HEK293 (cell line): ENCODE measurements around the gene PTGDR2.

Source experiments
- CTCF ChIP-seq: fragments of 450-650 bp; formaldehyde crosslinking; IDR thresholded peaks from 2 replicates; pipeline ENCODE4 v1.5.1; 2016; ENCODE audit warnings: missing biosample characterization, missing genetic modification characterization
- KLF7 ChIP-seq: fragments of 450-650 bp; formaldehyde crosslinking; IDR thresholded peaks from 2 replicates; pipeline ENCODE4 v1.5.1; 2016; ENCODE audit warnings: missing biosample characterization, missing genetic modification characterization, borderline replicate concordance
- MEIS1 ChIP-seq: sonication (generic); formaldehyde crosslinking; IDR thresholded peaks from 2 replicates; pipeline ENCODE4 v1.8.1; 2022; ENCODE audit warnings: missing genetic modification reagents, mild to moderate bottlenecking, borderline replicate concordance
- MYNN ChIP-seq: fragments of 450-650 bp; formaldehyde crosslinking; IDR thresholded peaks from 2 replicates; pipeline ENCODE4 v1.5.1; 2016; ENCODE audit warnings: missing biosample characterization, missing genetic modification characterization, borderline replicate concordance
- PRDM1 ChIP-seq: fragments of 450-650 bp; formaldehyde crosslinking; IDR thresholded peaks from 2 replicates; pipeline ENCODE4; 2016; ENCODE audit warnings: missing biosample characterization, missing genetic modification characterization
- SP7 ChIP-seq: fragments of 450-650 bp; formaldehyde crosslinking; IDR thresholded peaks from 2 replicates; pipeline ENCODE4 v1.5.1; 2016; ENCODE audit warnings: missing biosample characterization, missing genetic modification characterization
- TCF7L2 ChIP-seq: IDR thresholded peaks from 2 replicates; pipeline ENCODE4 v1.6.1; 2011; ENCODE audit warnings: low read depth, mild to moderate bottlenecking, inconsistent platforms, low read length, moderate library complexity, borderline replicate concordance
- WT1 ChIP-seq: fragments of 450-650 bp; formaldehyde crosslinking; IDR thresholded peaks from 2 replicates; pipeline ENCODE4 v1.5.1; 2016; ENCODE audit warnings: missing biosample characterization, missing genetic modification characterization
- ZBTB20 ChIP-seq: fragments of 450-650 bp; formaldehyde crosslinking; IDR thresholded peaks from 2 replicates; pipeline ENCODE4 v1.5.1; 2016; ENCODE audit warnings: missing biosample characterization, missing genetic modification characterization
- ZNF223 ChIP-seq: fragments of 450-650 bp; formaldehyde crosslinking; IDR thresholded peaks from 2 replicates; pipeline ENCODE4 v1.5.1; 2016; ENCODE audit warnings: missing biosample characterization, missing genetic modification characterization
- ZNF350 ChIP-seq: fragments of 450-650 bp; formaldehyde crosslinking; IDR thresholded peaks from 2 replicates; pipeline ENCODE4 v1.5.0; 2017; ENCODE audit warnings: missing biosample characterization, mild to moderate bottlenecking, missing genetic modification characterization
- ZNF830 ChIP-seq: fragments of 450-650 bp; IDR thresholded peaks from 2 replicates; pipeline ENCODE4 v1.5.0; 2018; ENCODE audit warnings: missing biosample characterization, missing genetic modification characterization, low read depth, mild to moderate bottlenecking, moderate library complexity
- ZSCAN30 ChIP-seq: fragments of 450-650 bp; IDR thresholded peaks from 2 replicates; pipeline ENCODE4 v1.5.1; 2018; ENCODE audit warnings: missing biosample characterization, mild to moderate bottlenecking, missing genetic modification characterization, moderate library complexity
- TF ChIP-seq, protein P1 (sequence below): fragments of 450-650 bp; formaldehyde crosslinking; IDR thresholded peaks from 2 replicates; pipeline ENCODE4 v1.5.1; 2017; ENCODE audit warnings: missing biosample characterization, missing genetic modification characterization

- TF ChIP-seq CTCF: no peak
- no peak for TF ChIP-seq ZNF830
- no peak for TF ChIP-seq MYNN (tag by site-specific recombination)
- TF ChIP-seq TCF7L2: no peak
- no peak for TF ChIP-seq PRDM1 (tag by site-specific recombination)
- no peak for TF ChIP-seq ZBTB20 (tag by site-specific recombination)
- TF ChIP-seq KLF7 (tag by site-specific recombination): no peak
- TF ChIP-seq WT1 (tag by site-specific recombination): no peak
- no peak for TF ChIP-seq ZNF350 (tag by site-specific recombination)
- TF ChIP-seq, protein P1, sequence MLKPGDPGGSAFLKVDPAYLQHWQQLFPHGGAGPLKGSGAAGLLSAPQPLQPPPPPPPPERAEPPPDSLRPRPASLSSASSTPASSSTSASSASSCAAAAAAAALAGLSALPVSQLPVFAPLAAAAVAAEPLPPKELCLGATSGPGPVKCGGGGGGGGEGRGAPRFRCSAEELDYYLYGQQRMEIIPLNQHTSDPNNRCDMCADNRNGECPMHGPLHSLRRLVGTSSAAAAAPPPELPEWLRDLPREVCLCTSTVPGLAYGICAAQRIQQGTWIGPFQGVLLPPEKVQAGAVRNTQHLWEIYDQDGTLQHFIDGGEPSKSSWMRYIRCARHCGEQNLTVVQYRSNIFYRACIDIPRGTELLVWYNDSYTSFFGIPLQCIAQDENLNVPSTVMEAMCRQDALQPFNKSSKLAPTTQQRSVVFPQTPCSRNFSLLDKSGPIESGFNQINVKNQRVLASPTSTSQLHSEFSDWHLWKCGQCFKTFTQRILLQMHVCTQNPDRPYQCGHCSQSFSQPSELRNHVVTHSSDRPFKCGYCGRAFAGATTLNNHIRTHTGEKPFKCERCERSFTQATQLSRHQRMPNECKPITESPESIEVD (tag by site-specific recombination): no peak
- TF ChIP-seq ZNF223 (tag by site-specific recombination): no peak
- TF ChIP-seq ZSCAN30 (tag by site-specific recombination): no peak
- no peak for TF ChIP-seq MEIS1
- TF ChIP-seq SP7 (tag by site-specific recombination): no peak
Measured at GRCh38 chr11:60847896-60848295, 7.9 kb downstream of the PTGDR2 start.
